Islet of Langerhans (tissue), 1 donor: ENCODE measurements around the gene B3GNT5.
A peak's percentile ranks its signal among the peaks of the same experiment; 100 is the strongest.

ENCODE experiments used
- FAIRE-seq: peaks from one replicate; lab custom pipeline; 2011; peaks lifted over from hg19 to GRCh38; lab: Jason Lieb, UNC

B3GNT5 gene

GRCh38 chr3:183291497-183292031 is 38.5 kb downstream of the B3GNT5 start:
- no peak for FAIRE-seq

GRCh38 chr3:183293966-183294365 is 40.9 kb downstream of the B3GNT5 start:
- FAIRE-seq = no peak

- no peak for FAIRE-seq
These were observed 42.2 kb downstream of the B3GNT5 start for GRCh38 chr3:183295211-183295610.

DNA sequence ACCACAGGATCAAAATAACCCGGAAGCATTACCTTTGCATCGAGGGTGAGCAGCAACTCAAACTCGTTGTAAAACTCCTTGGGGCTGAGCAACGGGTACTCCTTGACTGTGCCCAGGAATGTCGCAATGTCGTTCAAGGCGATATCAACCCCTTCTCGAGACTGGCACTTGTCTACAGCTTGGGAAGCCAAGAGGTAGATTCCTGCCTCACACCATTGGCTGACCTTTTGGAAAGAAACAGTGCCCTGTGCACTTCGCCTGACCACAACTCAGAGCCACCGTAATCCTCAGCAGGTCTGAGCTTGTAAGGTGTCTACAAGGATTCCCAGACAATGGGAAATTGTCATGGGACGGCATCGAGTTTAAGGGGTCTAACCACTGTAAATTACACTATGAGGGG is 43.9 kb downstream of the B3GNT5 start:
- FAIRE-seq = no peak

DNA sequence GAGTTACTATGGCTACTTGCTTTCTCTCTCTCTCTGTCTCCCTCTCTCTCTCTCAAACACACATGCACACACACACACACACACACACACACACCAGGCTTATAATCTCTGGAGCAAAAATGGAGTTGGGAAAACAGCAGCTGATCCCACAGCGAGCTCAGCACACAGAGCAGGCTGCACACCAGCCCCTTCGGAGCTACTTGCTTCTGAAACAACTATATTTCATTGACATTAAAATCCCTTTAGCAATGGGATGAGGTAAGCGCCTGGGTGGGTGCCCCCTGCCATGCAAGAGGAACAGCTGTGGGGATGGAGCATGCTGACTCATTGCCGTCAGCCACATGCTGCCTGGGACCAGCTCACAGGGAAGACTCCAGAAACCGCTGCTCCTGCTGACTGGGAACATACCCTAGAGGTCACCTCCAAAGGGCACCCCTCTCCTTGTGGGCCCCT is 45.7 kb downstream of the B3GNT5 start:
- no peak for FAIRE-seq

DNA sequence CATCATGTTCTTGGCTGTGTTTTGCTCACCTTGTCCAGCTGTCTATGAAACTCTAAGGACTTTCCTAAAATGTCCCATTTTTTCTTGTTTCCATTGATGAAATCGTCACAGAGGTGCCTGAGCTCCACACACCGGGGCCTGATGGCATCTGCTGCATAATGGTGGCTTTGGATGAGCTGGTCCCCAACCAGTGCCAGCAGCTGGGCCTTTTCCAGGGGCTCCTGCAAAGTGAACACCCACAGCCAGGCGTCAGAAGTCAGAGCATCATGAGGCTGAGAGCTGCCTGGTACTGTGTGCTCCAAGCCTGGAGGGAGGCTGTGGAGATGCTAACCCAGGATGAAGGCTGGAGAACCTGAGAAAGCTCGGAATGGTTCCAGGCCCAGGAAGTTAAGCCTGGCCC is 46.9 kb downstream of the B3GNT5 start:
- no peak for FAIRE-seq

GRCh38 chr3:183300996-183301562 is 48.0 kb downstream of the B3GNT5 start:
- no peak for FAIRE-seq

GRCh38 chr3:183301937-183302580 is 49.0 kb downstream of the B3GNT5 start:
- FAIRE-seq = no peak

DNA sequence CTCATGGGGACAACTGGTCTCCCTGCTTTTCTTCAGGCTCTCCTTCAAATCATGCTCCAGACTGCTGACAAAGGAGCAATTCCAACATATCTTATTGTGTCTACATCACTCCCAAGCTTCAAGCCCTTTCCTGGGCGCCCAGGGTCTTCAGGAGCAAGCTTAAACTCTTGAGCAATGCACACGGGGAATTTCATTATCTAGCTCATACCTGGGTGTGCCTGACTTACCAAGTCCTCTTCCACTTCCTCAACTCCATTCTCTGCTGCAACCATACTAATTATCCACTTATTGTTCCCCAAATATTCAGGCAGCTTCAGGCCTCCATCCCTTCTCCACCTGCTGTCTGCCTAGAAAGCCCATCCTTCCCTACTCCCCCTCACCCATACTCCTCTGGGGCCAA is 50.6 kb downstream of the B3GNT5 start:
- no peak for FAIRE-seq

DNA sequence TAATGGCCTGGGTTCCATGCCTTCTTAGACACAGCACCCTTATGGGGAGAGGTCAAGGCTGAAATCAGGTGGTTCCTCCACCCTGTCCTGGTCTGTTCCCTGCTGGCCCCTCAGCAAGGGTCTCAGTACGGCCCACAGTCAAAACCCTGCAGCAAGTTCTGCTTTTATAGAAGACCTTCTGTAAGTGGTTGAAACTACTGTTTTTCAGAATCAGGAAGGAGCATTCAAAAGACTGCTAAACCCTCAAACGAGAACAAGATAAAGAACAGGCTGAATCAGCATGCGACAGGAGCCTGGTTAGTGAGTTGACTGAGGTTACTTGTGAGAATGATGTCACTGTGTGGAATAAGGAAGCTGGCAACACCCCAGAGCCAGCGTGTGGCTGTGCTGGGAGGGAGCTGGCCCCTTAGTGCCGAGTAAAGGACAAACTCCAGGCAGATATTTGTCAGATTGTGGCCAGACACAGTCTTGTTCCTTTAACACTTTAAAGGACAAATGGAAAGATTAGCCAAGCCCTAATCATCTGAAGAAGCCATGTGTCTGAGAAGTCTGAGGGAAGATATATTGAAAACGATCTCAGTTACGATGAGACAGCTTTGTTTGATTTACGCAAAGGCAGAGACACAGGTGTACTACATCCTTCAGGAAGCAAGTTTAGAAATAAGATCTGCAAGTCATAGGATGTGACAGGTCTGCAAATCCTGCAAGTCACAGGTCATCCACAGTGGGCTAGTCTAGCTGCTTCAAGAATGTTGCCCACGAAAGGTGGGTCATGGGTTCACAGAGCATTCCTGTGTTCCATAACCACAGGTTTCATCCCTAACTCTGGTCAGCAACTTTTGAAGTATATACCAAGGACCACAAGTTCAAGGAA is 54.0 kb downstream of the B3GNT5 start:
- FAIRE-seq = peak; percentile 90

DNA sequence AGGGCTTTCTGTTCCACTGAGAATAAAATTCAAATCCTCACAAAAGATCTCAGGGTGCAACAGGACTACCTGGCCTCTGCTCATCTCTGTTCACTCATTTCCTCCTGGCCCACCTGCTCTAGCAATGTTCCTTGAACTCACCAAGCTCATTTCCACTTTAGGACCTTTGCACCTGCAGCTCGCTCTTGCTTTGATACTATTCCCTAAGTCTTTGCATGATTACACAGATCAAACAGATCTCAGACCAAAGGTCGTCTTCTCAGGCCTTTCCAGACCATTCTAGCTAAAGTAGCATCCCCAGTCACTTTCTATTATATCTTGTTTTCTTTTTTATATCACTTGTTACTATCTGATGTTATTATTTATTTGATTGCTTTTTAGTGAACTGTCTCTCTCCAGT is 54.7 kb downstream of the B3GNT5 start:
- FAIRE-seq = no peak

DNA sequence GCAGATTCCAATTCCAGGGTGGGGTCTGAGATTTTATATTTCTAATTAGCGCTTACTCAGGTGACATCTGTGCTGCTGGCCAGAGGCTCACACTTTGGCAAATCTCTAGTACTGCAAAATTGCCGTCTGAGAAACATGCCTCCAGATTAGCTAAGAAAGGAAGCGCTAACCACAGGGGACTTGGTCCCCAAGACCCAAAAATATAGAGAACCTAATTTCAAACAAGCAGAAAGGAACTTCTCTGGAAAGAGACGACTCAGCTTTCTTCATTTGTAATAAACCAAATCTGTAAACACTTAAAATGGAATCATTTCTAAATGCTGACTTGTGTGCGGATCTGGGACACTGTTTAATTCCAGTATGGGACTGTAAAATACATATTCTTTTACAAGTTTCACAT is 55.7 kb downstream of the B3GNT5 start:
- FAIRE-seq = no peak

DNA sequence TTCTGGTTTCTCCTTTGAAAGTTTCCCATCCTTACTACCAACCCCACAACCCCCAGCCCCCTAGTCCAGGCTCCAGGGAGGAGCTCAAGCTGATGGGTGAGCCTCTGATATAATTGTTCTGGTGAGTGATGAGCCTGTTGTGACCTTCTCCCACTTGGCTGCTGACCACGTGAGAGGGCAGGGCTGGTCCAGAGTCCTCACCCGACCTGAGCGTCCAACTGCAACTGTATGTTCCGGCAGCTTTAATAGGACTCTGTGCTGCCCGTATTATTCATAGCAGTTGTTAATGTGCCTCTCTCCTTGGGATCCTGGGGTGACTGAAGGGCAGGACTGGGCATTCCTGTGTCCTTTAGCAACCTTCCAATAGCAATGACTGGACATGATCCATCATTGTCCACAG is 56.2 kb downstream of the B3GNT5 start:
- FAIRE-seq = no peak

DNA sequence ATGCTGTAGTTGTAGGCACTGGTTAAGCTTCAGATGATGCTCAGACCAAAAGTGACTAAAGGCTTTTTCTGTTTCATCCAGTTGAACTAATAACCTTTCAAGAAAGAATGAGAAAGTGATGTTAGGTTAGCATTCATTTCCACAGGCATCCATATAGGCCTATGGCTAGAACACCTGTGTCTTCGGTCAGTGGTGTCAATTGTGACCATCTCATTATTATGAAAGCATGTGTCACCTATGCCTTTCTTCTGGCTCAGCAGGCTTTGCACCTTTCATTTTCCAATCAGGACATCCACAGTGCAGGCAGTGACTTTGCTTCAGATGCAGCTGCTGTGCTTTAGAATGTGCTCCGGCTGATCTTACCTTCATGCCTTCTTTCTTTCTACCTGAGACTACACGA is 57.9 kb downstream of the B3GNT5 start:
- FAIRE-seq = no peak

DNA sequence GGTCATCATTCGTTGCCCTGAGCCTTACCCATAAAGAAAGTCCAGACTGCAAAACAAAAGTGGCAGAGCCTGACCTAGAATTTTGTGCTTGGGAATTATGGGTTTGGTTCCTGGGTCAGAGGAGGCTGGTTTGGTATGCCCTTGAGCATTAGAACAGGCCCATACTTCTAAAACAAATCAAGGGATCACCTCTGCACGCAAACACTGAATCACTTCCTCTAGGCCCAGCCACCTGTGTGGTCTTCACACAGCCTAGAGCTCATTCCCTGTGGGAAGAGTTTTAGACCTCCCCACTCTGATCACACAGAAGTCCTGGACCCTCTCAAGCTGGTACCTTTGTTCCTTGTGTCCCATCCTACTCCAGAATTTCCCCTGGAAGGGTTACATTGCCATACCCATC is 59.4 kb downstream of the B3GNT5 start:
- no peak for FAIRE-seq

- FAIRE-seq = no peak
These were observed 60.3 kb downstream of the B3GNT5 start for GRCh38 chr3:183313351-183313750.

DNA sequence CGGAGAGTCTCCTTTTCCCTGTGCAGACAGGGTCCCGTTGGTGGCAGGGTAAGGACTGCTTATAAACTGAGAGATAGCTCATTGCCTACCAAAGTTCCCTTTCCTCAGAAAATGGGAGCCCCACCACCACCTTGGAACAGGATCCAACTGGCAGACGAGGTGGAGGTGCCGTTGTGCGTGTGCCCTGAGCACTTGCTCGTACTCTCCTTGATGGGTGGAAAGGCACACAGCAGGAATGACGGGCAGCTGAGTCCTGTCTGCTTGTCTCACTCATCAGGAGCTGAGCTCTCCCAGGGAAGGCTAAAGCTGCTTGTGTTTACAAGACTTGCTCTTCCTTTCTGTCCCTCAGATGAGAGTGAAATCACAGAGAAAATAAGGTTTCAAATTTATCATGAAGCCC is 60.7 kb downstream of the B3GNT5 start:
- FAIRE-seq = no peak

DNA sequence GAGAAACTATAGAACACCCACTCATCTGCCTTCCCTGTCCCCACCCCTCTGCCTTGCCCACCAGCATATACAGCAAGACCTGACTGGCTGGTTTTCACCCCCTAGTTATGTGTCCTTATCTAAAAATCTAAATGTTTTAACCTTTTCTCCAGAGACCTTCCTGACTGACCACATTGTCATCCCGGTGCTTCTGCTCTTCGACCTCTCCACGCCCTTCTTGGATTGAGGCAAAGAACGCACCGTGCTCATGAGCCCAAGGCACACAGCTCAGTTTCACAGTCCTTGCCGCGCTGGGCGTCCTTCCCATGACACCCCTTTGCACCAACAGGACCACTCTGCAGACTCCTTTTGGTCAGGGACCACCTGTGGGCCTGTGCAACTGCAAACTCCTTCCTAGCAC is 62.7 kb downstream of the B3GNT5 start:
- no peak for FAIRE-seq

DNA sequence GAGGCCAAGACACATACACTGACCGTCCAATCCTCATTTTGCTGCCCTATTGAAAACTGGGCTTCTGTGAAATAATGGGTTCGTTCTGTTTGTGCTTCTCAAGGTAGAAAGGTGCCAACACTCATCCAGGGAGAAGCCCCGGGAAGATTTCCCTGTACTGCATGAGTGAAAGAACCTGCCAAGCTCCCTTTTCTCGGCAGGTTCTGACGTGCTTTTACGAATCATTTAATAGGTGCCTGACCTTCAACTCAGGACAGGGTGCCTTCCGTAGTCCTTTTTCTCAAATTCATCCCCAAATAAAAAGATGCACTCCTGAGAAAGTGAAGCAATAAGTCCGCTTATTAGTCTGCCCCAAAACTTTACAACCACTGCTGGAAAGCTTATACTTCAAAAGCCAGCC is 64.2 kb downstream of the B3GNT5 start:
- FAIRE-seq = no peak

GRCh38 chr3:183317886-183318865 is 65.1 kb downstream of the B3GNT5 start:
- FAIRE-seq = no peak

- FAIRE-seq = no peak
These were observed 65.8 kb downstream of the B3GNT5 start for GRCh38 chr3:183318877-183319276.

GRCh38 chr3:183319371-183319770 is 66.3 kb downstream of the B3GNT5 start:
- FAIRE-seq = no peak
